Superior temporal gyrus (tissue), 1 donor: ENCODE results near the gene SEC14L2.
"Not testable (repeated sequence)": the region's sequence is repeated elsewhere in the genome, so short reads cannot be mapped to it uniquely, and the experiment has no call there.

ENCODE experiments used
- DNase-seq: peaks from one replicate; pipeline ENCODE4 v3.0.0-alpha.2; 2016; ENCODE audit errors: extremely low spot score

The SEC14L2 gene

GRCh38 chr22:30426388-30427353 is 29.9 kb downstream of the SEC14L2 start:
- DNase-seq = peak; percentile 78

GRCh38 chr22:30427871-30428270 is 31.1 kb downstream of the SEC14L2 start:
- DNase-seq = no peak

- DNase-seq = no peak
Observed at GRCh38 chr22:30429887-30430286, 33.1 kb downstream of the SEC14L2 start.

- no peak for DNase-seq
Observed at GRCh38 chr22:30430933-30431332, 34.1 kb downstream of the SEC14L2 start.

GRCh38 chr22:30432096-30432495 is 35.3 kb downstream of the SEC14L2 start:
- DNase-seq = no peak

- no peak for DNase-seq
Observed at GRCh38 chr22:30432520-30432919, 35.7 kb downstream of the SEC14L2 start.

- DNase-seq = no peak
Observed at GRCh38 chr22:30433227-30433626, 36.4 kb downstream of the SEC14L2 start.

GRCh38 chr22:30433773-30434172 is 37.0 kb downstream of the SEC14L2 start:
- DNase-seq = no peak

- no peak for DNase-seq
Observed at GRCh38 chr22:30434843-30435242, 38.0 kb downstream of the SEC14L2 start.

- no peak for DNase-seq
Observed at GRCh38 chr22:30435674-30436126, 38.9 kb downstream of the SEC14L2 start.

GRCh38 chr22:30436196-30436595 is 39.4 kb downstream of the SEC14L2 start:
- no peak for DNase-seq

GRCh38 chr22:30438559-30438958 is 41.7 kb downstream of the SEC14L2 start:
- no peak for DNase-seq

GRCh38 chr22:30439226-30439625 is 42.4 kb downstream of the SEC14L2 start:
- DNase-seq = no peak

- no peak for DNase-seq
Observed at GRCh38 chr22:30439836-30440235, 43.0 kb downstream of the SEC14L2 start.

- no peak for DNase-seq
Observed at GRCh38 chr22:30441088-30441487, 44.3 kb downstream of the SEC14L2 start.

GRCh38 chr22:30444632-30445437 is 48.0 kb downstream of the SEC14L2 start:
- DNase-seq = peak; percentile 80

GRCh38 chr22:30445438-30446145 is 48.8 kb downstream of the SEC14L2 start:
- no peak for DNase-seq

- no peak for DNase-seq
Observed at GRCh38 chr22:30447656-30448055, 50.8 kb downstream of the SEC14L2 start.

- DNase-seq = not testable (repeated sequence)
Observed at GRCh38 chr22:30451488-30451887, 54.7 kb downstream of the SEC14L2 start.

GRCh38 chr22:30452861-30453260 is 56.0 kb downstream of the SEC14L2 start:
- DNase-seq = no peak

GRCh38 chr22:30453731-30454510 is 57.1 kb downstream of the SEC14L2 start:
- no peak for DNase-seq
